H54 (cell line): ENCODE results near the gene SH2B2.

Experiments
- DNase-seq: peaks from one replicate; pipeline ENCODE4 v3.0.0; 2011; ENCODE audit warnings: low spot score, mixed read lengths; ENCODE audit not compliant: insufficient read length
- FAIRE-seq: peaks from 3 replicates; lab custom pipeline; 2011; peaks lifted over from hg19 to GRCh38; lab: Jason Lieb, UNC
- POLR2A ChIP-seq: IDR thresholded peaks from 2 replicates; pipeline ENCODE4 v1.6.1; 2011; ENCODE audit warnings: low read depth, mild to moderate bottlenecking, low read length

Gene SH2B2

DNA sequence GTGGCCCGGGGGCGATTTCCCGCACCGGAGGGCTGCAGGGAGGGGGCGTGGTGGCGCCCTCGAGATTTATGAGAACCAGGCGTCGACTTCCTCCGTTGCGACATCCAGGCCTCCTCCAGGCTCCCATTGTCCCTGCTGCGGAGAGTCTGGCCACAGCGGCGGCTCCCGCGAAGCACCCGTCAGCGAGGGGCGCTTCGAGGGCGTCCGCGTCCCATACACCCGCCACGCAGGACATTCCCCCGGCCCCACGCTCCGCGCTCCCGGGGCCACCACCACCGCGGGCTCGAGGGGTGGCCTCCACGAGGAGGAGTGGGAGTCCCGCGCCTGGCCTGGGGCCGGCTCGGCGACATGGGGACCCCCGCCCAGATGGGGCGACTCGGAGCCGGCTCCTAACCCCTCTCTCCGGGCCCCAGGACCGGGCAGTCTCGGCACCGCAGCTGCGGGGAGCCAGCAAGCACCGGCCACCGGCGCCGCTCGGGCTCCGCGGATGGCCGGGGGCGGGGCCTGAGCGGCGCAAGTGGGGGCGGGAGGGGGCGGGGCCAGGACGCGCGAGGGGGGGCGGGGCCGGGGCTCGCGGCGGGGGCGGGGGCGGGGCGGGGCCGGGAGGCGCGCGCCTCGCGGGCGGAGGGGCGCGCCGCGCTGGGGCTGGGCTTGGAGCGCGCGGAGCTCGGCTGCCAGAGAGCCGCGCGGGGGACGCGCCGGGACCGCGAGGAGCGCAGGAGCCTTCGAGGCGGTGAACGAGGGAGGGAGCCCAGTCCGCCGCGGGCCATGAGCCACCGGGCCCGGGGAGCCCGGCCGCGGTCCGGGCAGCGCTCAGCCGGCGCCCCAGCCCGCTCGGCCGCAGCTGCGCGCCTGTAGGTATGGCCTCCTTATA lies at the start of gene SH2B2:
SH2B2 (plus strand) TSS at position 632 of the 874 bp plus-strand sequence. CDS start 13,683 bp downstream, outside the sequence.
- DNase-seq (peak; percentile 61), FAIRE-seq (no peak)
- peak; percentile 41; the same call in 1 of the 2 replicates for TF ChIP-seq POLR2A

DNA sequence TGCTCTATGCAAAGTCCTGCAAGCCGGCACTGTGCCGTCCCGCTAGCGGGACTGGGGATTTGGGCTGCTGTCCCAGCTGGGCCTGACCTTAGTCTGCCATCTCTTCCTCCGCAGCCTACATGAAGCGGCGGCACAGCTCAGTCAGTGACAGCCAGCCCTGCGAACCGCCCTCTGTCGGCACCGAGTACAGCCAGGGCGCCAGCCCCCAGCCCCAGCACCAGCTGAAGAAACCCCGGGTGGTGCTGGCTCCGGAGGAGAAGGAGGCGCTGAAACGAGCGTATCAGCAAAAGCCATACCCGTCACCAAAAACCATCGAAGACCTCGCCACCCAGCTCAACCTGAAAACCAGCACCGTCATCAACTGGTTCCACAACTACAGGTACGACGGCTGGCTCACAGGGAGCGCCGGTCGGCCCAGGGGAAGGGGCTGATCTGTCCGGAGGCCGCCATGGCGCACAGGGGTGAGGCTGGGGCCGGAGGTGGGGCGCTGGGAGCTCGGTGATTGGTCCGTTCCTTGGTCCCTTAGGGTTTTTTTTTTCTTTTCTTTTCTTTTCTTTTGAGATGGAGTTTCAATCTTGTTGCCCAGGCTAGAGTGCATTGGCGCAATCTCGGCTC lies 47.4 kb upstream of the SH2B2 start:
- FAIRE-seq: no peak
- TF ChIP-seq POLR2A: no peak
- no peak for DNase-seq

DNA sequence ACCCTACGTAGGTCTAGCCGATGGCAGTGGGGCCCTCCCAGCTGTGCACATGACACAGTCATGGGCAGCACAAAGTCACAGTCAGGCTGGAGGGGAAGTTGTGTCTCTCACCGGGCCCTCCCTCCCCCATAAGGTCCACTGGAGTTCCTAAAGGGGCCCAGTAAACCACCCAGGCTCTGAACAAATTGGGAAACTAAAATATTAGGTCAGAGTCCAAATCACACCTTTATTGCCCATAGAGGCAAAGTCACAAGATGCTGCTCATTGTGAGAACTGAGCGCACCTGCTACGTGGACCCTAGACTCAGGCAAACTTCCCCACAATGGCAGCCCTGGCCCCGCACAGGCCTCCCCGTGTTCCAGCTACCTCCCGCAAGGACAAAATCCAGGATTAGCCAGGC lies 45.2 kb upstream of the SH2B2 start:
- DNase-seq (no peak), FAIRE-seq (no peak)
- no peak for TF ChIP-seq POLR2A

DNA sequence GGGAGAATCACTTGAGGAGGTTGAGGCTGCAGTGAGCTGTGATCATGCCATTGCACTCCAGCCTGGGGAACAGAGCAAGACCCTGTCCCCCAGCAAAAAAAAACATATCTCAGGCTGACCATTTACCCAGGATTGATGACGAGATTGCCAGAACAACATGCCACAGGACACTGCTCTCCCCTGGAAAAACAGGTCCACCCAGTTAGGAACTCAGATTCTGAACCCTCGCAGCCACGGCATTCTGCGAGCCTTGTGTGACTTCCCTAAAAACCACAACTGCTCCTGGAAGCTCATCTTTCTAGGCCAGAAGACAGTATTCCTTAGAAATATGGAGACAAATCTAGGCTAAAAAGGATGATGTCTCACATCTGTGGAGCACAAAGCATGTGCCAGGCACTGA lies 42.1 kb upstream of the SH2B2 start:
- FAIRE-seq (no peak), DNase-seq (no peak)
- no peak for TF ChIP-seq POLR2A

DNA sequence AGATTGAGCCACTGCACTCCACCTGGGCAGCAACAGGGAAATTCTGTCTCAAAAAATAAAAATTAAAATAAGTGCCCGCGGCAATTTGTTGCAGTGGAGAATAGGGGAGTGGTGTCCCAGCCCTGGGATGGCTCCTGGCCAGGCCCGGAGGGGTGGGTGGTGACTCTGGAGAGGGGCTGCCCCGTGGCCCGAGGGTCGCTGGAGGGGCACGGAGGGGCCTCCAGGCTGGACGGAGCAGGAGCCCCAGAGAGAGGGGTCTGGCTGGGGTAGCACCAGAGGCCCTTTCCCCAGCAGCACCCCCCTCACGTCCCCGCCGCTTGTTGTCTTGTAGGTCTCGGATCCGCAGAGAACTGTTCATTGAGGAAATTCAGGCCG lies 38.6 kb upstream of the SH2B2 start:
- DNase-seq (no peak), FAIRE-seq (no peak)
- TF ChIP-seq POLR2A: no peak

DNA sequence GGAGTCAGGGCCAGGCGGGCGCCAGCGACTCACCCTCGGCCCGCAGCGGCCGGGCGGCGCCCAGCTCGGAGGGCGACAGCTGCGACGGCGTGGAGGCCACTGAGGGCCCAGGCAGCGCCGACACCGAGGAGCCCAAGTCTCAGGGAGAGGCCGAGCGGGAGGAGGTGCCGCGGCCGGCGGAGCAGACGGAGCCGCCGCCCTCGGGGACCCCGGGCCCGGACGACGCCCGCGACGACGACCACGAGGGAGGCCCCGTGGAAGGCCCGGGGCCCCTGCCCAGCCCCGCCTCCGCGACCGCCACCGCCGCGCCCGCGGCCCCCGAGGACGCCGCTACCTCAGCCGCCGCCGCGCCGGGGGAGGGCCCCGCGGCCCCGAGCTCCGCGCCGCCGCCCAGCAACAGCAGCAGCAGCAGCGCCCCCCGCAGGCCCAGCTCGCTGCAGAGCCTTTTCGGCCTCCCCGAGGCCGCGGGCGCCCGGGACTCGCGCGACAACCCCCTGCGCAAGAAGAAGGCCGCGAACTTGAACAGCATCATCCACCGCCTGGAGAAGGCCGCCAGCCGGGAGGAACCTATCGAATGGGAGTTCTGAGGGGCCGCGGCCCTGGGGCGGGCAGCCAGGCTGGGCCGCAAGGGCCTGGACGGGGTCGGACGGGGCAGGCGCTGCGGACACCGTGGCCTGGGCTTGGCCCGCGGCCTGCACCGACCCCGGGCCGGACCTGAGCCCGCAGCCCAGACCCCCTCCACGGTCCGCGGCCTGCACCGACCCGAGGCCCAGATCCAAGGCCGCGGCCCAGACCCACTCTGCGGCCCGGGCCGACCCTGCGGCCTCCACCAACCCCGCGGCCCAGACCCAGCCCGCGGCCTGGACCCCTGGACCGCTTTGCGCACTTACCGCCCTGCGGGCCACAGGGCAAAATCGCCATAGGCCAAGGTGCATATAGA lies 37.9 kb upstream of the SH2B2 start:
- TF ChIP-seq POLR2A: no peak
- FAIRE-seq: no peak
- no peak for DNase-seq

DNA sequence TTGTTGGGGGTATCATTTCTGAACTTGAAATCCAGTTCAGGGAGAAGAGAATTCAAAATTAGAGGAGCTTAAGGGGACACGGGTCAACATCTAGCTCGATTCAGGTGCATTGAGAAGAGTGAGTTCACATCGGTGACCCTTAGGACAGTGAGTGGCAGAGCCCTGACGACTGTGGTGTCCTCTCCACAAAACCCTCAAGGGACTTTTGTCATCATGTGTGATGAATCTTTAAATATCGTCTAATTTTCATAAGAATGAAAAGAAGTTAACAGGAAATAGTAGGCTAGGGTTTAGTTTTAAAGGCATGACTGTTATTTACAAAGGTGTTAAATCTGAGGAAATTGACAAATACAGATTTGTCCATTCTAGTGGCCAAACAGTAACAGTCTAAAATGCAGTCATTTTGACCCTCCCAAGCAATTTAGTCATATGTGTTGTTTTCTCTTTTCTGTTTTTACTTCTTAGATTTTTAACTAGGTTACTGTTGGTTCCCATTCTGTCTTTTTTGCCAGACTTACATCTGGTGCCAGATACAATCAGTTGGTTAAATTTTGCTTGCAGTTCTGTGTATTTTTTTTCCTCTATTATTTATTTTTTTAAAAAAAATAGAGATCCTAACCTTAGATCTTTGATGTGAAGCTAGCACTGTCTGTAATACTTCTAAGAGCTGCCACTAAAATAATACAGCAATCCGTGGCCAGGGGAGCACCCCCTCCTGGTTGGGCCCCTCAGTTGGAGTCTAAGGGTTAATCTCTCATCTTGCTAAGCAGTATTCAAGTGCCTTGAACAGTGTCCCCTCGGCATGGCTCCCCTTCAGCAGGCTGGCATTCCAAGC lies 34.9 kb upstream of the SH2B2 start:
- TF ChIP-seq POLR2A: no peak
- FAIRE-seq (no peak), DNase-seq (no peak)

DNA sequence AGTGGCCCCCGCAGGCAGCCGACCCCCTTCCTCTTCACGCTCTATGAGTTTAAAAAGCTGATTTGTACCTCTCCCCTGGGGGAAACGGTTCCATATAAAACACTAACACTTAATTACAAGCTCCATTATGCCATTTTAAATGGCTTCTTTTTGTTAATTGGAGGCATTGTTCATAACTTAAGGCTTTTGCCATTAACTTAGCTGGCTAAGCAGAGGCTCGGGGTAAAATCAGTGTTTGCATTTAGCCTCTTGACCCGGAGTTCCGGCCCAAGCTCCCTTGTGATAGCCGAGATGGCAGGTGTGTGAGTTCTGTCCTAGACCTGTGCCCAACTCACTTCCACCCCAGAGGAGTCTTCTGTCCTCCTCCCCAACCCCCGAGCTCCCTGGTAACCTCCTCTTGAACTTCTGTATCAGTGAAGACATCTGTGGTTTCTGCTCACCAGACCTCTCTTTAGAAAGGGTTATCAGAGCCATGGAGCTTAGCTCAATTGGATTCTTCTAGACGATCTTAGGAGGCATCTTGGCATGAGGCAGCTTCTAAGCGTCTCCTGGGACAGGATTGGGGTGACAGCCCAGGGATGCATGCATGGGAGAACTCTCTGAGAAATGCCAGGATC lies 34.2 kb upstream of the SH2B2 start:
- FAIRE-seq (no peak), DNase-seq (no peak)
- TF ChIP-seq POLR2A: no peak

DNA sequence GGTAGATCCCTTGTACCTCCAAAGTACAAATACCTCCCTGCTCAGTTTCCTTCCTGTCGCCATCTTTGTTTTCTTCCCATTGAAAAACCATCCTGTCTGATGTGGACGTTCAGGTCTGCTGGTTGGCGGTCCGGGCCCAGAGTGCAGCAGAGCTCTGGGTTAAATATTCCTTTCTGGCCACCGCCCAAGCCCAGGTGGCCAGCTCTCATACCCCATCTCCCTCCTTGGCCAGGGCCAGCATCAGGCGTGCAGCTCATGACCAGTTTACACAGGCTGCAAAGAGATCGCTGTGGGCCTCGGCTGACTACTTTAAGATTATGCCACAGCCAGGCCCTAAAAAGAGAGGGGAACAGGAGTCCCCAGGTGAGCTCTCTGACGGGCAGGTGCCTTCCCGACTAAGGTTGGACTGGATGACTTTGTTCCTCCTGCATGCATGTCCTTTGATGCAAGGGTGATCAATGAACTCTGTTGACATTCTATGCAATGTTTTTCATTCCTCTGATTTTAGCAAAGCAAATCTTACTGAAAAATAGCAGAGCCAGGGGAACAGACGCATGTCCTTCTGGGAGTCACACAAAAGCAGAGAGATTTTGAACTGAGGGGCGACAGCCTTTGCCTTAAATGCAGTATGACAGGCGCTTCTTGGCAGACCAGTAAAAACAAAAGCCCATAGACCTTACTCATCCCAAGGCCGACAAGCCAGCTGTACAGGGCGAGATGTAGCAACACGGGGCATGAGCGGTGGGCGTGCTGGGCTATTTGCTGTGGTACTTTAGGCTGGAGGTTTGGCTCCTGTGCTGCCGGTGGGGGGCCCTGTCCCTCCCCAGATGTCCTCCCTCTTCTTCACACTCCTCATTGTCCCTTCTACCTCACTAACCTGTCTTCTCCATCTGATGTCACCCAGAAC lies 33.3 kb upstream of the SH2B2 start:
- no peak for FAIRE-seq
- DNase-seq: no peak

DNA sequence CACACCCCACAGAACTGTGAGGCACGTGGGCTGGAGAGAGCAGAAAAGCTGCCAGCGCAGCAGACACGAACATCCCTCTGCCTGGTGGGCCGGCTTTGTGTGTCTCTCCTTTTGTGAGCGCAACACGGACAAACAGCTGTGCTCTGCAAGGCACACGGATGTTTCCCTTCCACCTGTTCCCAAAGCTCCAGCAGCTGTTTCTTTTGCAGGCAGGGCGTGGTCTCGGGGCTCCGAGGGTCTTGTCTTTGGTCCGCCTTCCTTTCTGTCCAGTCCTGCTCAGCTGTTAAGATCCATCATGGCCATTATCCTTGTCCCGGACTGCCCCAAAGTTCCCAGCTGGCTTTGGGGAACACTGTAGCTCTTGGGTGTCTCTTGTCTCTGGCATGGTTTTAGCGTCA lies 32.7 kb upstream of the SH2B2 start:
- DNase-seq (no peak), FAIRE-seq (no peak)
- no peak for TF ChIP-seq POLR2A

More for the DNA sequence above, 33.3 kb upstream of the SH2B2 start:
- TF ChIP-seq POLR2A: no peak

DNA sequence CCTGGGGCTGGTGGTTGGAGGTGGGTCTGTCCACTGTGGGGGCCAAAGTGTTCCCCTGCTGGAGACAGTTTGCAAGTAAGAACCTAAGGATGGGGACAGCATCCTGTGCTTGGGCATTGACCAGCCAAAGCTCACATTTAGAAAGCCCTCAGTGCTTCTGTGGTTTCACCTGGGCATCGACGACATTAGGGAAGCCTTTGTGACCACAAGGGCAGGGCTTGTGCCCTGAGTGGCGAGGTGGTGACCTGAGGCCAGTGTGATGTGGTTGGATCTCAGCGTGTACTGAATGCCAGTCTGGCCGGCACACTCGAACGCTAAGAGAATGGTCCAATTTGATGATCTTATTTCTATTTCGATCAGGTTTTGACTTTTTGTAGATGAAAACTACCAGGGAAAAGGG lies 32.1 kb upstream of the SH2B2 start:
- no peak for DNase-seq
- FAIRE-seq: no peak
- TF ChIP-seq POLR2A: no peak

DNA sequence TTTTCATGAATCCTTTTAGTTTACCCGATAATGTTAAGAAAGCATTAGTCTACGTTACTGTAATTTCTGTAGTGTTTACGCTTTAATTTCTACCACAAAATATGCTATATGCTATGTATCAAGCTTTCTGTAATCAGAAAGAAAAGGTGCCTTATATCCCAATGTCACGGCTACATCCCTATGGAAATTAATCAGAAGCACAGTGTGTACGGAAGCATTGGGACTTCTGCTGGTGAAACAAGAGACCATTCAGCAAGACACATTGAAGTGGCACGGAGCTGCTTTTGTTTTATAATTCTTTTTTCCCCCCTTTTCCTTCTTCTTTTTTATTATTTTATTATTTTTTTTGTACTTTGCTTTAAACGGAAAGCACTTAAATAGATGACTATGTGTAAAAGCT lies 31.2 kb upstream of the SH2B2 start:
- DNase-seq (no peak), FAIRE-seq (no peak)
- no peak for TF ChIP-seq POLR2A
